Anterior cingulate cortex (tissue), 58 donors: ENCODE measurements around the gene FOLR3.
"Not testable (repeated sequence)": the region's sequence is repeated elsewhere in the genome, so short reads cannot be mapped to it uniquely, and the experiment has no call there.

Source experiments
- DNase-seq, 58 donors: peaks; one replicate each; lab custom pipeline; 2025; lab: John Stamatoyannopoulos, UW

FOLR3 gene

DNA sequence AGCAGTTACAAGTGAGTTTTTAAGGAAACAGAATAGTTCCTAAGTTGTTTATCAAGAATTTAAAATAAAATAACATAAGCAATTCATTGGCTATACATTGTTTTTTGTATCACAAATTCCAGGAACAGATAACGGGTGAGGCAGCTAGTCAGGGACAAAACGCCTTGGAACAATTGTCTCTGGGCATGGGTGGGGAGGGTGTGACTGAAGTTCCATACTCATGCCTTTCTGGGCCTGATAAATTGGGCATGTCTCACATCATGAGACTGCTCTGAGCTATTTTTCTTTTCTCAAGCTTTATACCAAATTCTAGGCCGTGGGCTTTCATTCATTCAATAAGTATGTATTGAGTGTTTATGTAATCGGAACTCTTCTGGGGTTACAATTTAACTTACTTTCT is 21.6 kb downstream of the FOLR3 start:
- DNase-seq, result no peak

GRCh38 chr11:72160319-72160718 is 24.8 kb downstream of the FOLR3 start:
- DNase-seq, result no peak

DNA sequence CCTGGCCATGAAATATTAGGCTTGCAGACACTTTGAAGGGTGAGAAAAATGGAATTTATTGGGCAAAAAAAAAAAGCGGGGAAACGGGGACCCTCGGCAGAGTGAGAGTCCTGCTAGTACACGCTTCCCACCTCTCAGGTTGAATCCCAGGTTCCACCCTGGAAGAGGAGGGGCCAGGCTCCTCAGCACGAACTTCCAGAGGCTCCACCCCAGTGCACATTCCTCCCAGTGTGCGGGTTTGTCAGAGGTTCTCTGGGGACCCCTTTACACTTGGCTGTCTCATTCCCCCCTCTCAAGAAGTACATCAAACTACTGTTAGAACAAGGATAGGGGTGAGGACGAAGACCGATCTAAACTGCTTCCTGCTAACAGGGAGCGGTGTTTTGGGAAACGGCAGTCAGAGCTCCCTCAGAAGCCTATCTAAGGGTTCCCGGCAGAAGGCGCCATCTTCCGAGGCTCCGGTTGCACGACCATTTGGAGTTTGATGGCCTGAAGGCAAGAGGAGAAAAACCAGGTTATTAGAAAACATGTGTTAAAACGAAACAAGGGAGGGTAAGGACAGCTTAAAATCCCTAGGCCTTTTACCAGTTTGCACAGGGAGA is 27.5 kb downstream of the FOLR3 start:
- DNase-seq, result no peak

DNA sequence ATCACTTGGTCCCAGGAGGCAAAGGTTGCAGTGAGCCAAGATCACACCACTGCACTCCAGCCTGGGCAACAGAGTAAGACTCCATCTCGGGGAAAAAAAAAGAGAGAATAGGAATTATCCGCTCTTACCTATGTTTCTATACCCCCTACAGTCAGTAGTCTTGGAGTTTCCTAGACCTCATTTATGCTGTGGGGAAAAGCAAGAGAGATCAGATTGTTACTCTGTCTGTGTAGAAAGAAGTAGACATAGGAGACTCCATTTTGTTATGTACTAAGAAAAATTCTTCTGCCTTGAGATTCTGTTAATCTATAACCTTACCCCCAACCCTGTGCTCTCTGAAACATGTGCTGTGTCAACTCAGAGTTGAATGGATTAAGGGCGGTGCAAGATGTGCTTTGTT is 28.7 kb downstream of the FOLR3 start:
- DNase-seq, result not testable (repeated sequence)

- DNase-seq, result not testable (repeated sequence)
Measured at GRCh38 chr11:72169046-72169555, 33.6 kb downstream of the FOLR3 start.

DNA sequence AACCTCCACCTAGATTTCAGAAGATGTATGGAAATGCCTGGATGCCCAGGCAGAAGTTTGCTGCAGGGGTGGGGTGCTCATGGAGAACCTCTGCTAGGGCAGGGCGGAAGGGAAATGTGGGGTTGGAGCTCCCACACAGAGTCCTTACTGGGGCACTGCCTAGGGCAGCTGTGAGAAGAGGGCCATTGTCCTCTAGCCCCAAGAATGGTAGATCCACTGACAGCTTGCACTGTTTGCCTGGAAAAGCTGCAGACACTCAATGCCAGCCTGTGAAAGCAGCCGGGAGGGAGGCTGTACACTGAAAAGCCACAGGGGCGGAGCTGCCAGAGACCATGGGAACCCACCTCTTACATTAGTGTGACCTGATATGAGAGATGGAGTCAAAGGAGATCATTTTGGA is 34.2 kb downstream of the FOLR3 start:
- peak in 27 of 58 donors; percentile 2 to 65 (median 28) for DNase-seq

DNA sequence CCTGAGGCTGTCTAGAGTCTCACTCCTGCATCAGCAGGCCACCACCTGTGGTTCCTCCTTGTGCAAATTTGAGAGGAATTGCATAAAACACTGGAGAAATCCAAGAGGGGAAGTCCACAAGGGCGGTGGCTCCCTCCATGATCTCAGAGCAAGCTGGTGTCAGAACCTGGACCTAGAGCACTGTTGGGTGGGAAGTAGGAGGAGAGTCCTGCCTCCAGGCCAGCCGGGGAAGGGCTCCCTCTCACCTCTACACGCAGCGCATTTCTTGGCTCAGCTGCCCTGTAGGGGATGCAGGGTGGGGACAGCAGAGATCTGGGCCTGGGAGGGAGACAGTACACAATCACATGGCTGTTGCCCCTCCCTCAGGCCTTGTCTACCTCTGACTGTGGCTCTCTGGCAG is 36.5 kb downstream of the FOLR3 start:
- not testable (repeated sequence) for DNase-seq

DNA sequence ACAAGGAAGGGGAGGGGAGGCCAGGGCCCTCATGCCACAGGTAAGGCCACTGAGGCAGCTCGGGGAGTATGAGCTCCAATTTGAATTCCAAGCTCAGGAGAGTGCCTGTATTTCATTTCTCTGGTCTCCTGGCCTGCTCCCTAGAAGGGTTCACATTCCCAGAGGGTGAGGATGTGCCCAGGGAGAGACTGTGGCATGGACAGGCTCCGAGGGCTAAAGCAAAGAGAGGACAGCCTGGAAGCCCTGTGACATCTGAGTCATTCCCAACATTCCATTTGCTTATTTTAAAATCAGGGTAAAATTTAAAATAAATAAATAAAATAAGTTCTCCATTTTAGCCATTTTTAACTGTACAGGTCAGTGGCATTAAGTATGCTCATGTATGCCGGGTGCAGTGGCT is 37.8 kb downstream of the FOLR3 start:
- DNase-seq, result no peak

DNA sequence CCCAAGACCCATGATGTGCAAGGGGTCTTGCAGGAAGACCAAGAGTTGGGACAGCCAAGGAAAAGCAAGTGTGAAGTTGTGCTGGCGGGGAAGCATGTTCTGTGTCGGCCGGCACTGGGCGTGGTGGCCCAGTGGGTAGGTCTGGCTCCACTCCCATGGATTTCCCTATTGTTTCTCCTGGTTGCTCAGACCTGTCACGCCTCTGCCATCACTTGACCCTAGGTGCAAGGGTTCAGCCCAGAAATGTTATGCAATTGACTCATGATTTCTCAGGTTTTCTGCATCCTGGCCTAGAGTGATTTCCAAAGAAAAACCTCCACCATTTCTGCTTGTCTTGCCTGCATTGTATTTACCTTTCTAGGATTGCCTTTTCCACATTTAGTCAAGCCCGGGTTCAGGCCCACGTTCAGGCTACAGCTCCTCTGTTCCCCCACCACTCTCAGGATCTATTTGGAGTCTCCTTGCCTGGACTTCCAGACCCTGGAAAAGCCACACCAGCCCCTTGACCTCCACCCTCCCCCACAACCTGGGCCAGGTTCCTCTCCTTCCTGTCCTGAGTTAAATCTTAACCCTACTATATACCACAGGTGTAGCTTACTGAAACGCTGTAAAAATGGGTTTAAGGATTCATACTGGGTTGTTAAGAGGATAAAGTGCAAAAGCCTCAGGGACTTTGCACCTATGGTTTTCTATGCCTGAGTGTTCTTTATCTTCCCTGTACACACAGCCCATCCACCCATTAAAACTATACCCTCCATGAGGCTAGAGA is 39.0 kb downstream of the FOLR3 start:
- no peak for DNase-seq

- no peak for DNase-seq
Measured at GRCh38 chr11:72177656-72178055, 42.1 kb downstream of the FOLR3 start.

- DNase-seq, result no peak
Measured at GRCh38 chr11:72179049-72179803, 43.7 kb downstream of the FOLR3 start.

- DNase-seq, result no peak
Measured at GRCh38 chr11:72179804-72180396, 44.4 kb downstream of the FOLR3 start.

DNA sequence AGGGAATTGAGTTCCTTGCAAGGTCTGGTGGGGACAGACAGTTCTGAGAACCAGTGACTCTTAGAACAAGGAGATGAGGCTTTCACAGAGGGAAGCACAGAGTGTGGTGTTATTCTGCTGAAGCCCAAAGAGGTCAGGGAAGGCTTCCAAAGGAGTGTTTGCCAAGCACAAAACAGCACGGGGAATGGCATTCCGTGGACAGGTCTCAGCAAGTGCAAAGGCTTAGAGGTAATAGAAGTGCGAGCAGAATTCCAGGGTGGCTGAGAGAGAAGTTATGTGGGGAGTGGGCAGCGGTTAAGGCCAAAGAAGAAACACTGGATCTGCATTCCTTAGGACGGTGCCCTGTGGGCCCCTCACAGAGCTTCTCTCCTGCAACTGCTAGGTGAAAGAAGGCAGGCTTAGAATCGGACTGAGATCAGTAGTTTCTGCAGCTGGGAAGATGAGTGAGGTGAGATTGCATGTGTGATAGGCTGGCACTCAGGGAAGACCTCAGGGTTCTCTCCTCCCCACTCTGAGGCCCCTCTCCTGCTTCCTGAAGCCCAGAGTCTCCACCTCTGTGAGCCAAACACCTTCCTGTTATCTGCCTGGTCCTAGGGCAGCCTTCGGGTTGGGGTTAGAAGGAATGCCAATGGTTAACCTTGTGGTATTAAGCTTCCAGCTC is 45.5 kb downstream of the FOLR3 start:
- DNase-seq, result not testable (repeated sequence)

GRCh38 chr11:72181553-72181958 is 46.0 kb downstream of the FOLR3 start:
- DNase-seq, result not testable (repeated sequence)

GRCh38 chr11:72188267-72188666 is 52.7 kb downstream of the FOLR3 start:
- DNase-seq, result no peak
